ENCODE measurements around the gene KCNJ18.
"Not testable (repeated sequence)": the region's sequence is repeated elsewhere in the genome, so short reads cannot be mapped to it uniquely, and the experiment has no call there.

- not testable (repeated sequence) for TF ChIP-seq CTCF, POLR2A (IDR thresholded peaks at IDR 0.05)
These were observed 32.7 kb upstream of the KCNJ18 start for GRCh38 chr17:21659635-21660034.

Measured in Peyer's patch (tissue), 4 donors.